Subcutaneous abdominal adipose tissue (tissue), 5 donors: ENCODE results near the gene ARSB.
"Not testable (repeated sequence)": the region's sequence is repeated elsewhere in the genome, so short reads cannot be mapped to it uniquely, and the experiment has no call there.

Experiments
- H3K27ac ChIP-seq: one replicate; pipeline ENCODE4 v1.7.0; 2013; ENCODE audit warnings: low read depth, mild to moderate bottlenecking, inconsistent platforms, low read length, moderate library complexity
- H3K27me3 ChIP-seq, 5 donors: one replicate each; pipeline ENCODE4 v1.7.0; 2013; ENCODE audit warnings: low read length in 5 of 5, inconsistent platforms in 1 of 5; ENCODE audit not compliant: control insufficient read depth in 5 of 5, insufficient read depth in 4 of 5
- H3K36me3 ChIP-seq, 5 donors: one replicate each; pipeline ENCODE4 v1.7.0; 2013; ENCODE audit warnings: low read length in 5 of 5; ENCODE audit not compliant: control insufficient read depth in 5 of 5, insufficient read depth in 5 of 5
- H3K4me1 ChIP-seq, 5 donors: one replicate each; pipeline ENCODE4 v1.7.0; 2013; ENCODE audit warnings: low read length in 5 of 5, mild to moderate bottlenecking in 3 of 5, moderate library complexity in 1 of 5; ENCODE audit not compliant: control insufficient read depth in 5 of 5, insufficient read depth in 5 of 5
- H3K4me3 ChIP-seq, 5 donors: one replicate each; pipeline ENCODE4 v1.7.0; 2013; ENCODE audit warnings: low read length in 5 of 5, low read depth in 1 of 5
- H3K9ac ChIP-seq, 5 donors: one replicate each; pipeline ENCODE4 v1.7.0; 2013; ENCODE audit warnings: low read length in 5 of 5, mild to moderate bottlenecking in 4 of 5, moderate library complexity in 3 of 5
- H3K9me3 ChIP-seq, 5 donors: one replicate each; pipeline ENCODE4 v1.7.0; 2013; ENCODE audit warnings: low read length in 5 of 5; ENCODE audit not compliant: control insufficient read depth in 5 of 5
- donor health status: healthy.
- donor health status: healthy.
- donor health status: healthy.
- donor health status: healthy.
- donor health status: healthy.

ARSB gene

GRCh38 chr5:78890667-78891379 lies 94.3 kb downstream of the ARSB start:
- H3K4me3 ChIP-seq, result no peak overlapping the region
- H3K4me1 ChIP-seq, result peaks cover 3 to 13% (median 10%) of the 10 kb centered on the region in 5 donors
- H3K27ac ChIP-seq, result no peak overlapping the region
- H3K36me3 ChIP-seq, result no peaks in the 10 kb centered on the region
- no peak overlapping the region for H3K9ac ChIP-seq
- H3K9me3 ChIP-seq, result no peaks in the 10 kb centered on the region
- no peaks in the 10 kb centered on the region for H3K27me3 ChIP-seq

DNA sequence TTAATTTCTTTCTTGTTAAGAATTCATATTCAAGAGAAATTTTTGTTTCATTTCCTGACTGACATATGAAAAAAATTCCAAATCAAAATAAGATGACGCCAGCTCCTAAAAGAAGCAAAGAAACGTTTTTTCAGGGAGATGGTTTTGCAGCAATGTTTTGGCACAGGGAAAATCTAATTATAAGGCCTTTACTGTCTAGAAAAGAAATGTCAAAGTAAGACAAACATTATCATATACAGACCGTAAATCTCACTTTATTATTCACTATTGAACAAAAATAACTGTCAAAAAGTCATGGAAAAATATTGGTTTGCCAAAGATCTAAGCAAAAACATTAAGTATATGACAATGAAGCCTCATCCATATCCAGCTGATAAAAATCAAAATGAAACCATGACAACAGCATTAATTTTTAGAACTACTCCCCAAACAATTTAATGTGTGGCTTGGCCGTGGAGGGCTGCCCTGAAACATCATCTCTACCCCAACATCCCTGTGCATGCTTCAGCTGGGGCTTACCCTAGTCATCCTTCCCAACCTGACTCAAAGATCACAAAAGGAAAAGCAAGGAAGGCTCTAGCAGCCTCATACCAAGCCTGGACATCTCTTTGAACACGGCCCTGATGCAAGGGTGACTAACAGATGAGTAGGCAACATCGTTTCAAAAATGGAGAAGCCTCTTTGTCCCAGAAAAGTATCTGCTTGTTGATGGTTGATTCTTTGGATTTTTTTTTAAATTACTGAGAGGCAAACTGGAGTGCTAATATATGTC lies 95.6 kb downstream of the ARSB start:
- H3K9me3 ChIP-seq, result no peaks in the 10 kb centered on the region
- no peak overlapping the region for H3K9ac ChIP-seq
- H3K27me3 ChIP-seq, result no peaks in the 10 kb centered on the region
- peaks cover 0 to 6% (median 4%) of the 10 kb centered on the region in 5 donors for H3K4me1 ChIP-seq
- H3K36me3 ChIP-seq, result no peaks in the 10 kb centered on the region
- H3K4me3 ChIP-seq, result no peak overlapping the region
- no peak overlapping the region for H3K27ac ChIP-seq

GRCh38 chr5:78888580-78889368 lies 96.3 kb downstream of the ARSB start:
- H3K27ac ChIP-seq, result no peak overlapping the region
- H3K4me1 ChIP-seq, result peaks cover 0 to 6% (median 4%) of the 10 kb centered on the region in 5 donors
- no peaks in the 10 kb centered on the region for H3K36me3 ChIP-seq
- no peaks in the 10 kb centered on the region for H3K27me3 ChIP-seq
- no peak overlapping the region for H3K4me3 ChIP-seq
- H3K9ac ChIP-seq, result no peak overlapping the region
- no peaks in the 10 kb centered on the region for H3K9me3 ChIP-seq

GRCh38 chr5:78887384-78888118 lies 97.6 kb downstream of the ARSB start:
- Histone ChIP-seq H3K36me3 (no peaks in the 10 kb centered on the region), H3K4me1 (peaks cover 0 to 6% (median 4%) of the 10 kb centered on the region in 5 donors), H3K27ac (no peak overlapping the region), H3K9ac (no peak overlapping the region), H3K27me3 (no peaks in the 10 kb centered on the region), H3K4me3 (no peak overlapping the region), H3K9me3 (no peaks in the 10 kb centered on the region)

- no peaks in the 10 kb centered on the region for H3K9me3 ChIP-seq
- H3K27ac ChIP-seq, result no peak overlapping the region
- H3K36me3 ChIP-seq, result no peaks in the 10 kb centered on the region
- peaks cover 0 to 6% (median 4%) of the 10 kb centered on the region in 5 donors for H3K4me1 ChIP-seq
- no peak overlapping the region for H3K4me3 ChIP-seq
- no peak overlapping the region for H3K9ac ChIP-seq
- no peaks in the 10 kb centered on the region for H3K27me3 ChIP-seq
Measured at GRCh38 chr5:78886341-78887230, 98.5 kb downstream of the ARSB start.

DNA sequence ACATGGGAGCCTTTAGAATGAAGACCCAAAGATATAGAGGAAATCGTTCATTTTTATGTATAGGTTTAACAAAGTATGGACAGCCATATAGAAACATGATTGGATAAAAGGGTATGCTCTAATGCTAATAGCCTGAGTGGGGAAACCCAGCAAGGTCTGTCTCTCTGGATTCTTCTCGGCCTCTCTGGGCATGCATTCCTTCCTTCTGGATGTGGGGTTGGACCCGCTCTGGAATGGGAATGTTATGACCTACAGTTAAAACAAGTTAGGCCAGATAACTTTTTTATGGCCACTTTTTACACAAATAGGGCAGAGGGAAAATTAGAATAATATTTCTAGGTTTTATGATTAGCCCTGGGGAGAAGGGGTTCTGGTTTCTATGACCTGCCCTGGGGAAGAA lies 103.2 kb downstream of the ARSB start:
- H3K9ac ChIP-seq, result no peak overlapping the region
- no peaks in the 10 kb centered on the region for H3K4me1 ChIP-seq
- H3K27ac ChIP-seq, result no peak overlapping the region
- no peak overlapping the region for H3K4me3 ChIP-seq
- no peaks in the 10 kb centered on the region for H3K27me3 ChIP-seq
- no peaks in the 10 kb centered on the region for H3K36me3 ChIP-seq
- no peaks in the 10 kb centered on the region for H3K9me3 ChIP-seq

DNA sequence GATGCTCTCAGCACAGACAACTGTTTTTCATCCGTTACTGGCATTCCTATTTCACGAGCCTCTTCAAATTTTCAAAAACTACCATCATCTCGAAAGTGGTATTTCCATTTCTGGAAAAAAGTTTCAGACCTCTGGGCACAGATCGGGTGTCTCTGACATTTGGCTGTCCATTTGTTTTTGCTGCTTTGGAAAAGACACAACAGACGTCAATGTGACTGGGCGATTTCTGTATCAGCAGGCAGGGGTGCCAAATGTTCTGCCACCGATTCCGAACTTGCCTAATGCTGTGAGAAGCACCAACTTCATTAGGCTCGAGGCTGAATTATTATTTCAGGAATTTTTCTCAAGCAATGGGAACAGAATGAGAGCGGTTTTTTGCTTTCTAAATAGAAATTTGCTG lies 105.6 kb downstream of the ARSB start:
- Histone ChIP-seq H3K9me3 (no peaks in the 10 kb centered on the region), H3K27ac (no peak overlapping the region), H3K9ac (no peak overlapping the region), H3K27me3 (no peaks in the 10 kb centered on the region), H3K36me3 (no peaks in the 10 kb centered on the region), H3K4me3 (no peak overlapping the region), H3K4me1 (no peaks in the 10 kb centered on the region)

DNA sequence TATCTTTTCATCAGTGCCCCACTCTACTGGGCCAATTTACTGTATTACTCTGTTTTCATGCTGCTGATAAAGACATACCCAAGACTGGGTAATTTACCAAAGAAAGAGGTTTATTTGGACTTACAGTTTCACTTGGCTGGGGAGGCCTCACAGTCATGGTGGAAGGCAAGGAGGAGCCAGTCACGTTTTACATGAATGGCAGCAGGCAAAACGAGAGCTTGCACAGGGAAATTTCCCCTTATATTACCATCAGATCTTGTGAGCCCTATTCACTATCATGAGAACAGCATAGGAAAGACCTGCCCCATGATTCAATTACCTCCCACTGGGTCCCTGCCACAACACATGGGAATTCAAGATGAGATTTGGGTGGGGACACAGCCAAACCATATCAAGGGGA lies 119.0 kb downstream of the ARSB start:
- H3K4me1 ChIP-seq, H3K36me3 ChIP-seq, H3K27ac ChIP-seq, H3K9me3 ChIP-seq, H3K4me3 ChIP-seq, H3K27me3 ChIP-seq, H3K9ac ChIP-seq: not testable (repeated sequence)

DNA sequence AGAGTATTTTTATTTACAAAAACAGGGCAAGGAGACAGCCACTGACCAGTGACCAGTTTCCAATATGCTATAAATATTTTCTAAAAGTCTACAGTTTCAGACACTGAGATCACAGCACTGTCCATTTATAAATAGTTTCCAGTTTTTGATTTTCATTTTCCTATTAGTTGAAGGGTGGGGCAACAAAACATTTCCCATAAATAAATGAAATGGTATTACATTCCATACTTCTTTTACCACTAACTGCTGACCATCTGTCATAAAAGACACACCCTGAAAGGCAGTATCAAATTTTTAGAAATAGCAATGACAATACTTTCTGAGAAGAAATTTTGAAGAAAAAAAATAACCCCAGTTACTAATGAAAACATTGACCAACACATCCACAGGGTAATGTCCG lies 126.7 kb downstream of the ARSB start:
- Histone ChIP-seq H3K9me3 (peaks cover 0 to 2% (median 0%) of the 10 kb centered on the region in 5 donors), H3K27me3 (no peaks in the 10 kb centered on the region)

More for the DNA sequence above, 126.7 kb downstream of the ARSB start:
- no peaks in the 10 kb centered on the region for H3K4me1 ChIP-seq
- H3K36me3 ChIP-seq, result no peaks in the 10 kb centered on the region
- no peak overlapping the region for H3K4me3 ChIP-seq
- no peak overlapping the region for H3K27ac ChIP-seq
- no peak overlapping the region for H3K9ac ChIP-seq
